Prostate gland (tissue), 2 donors: Measurements from ENCODE around the gene SOX1. TPM values are rescaled to one million over a fixed set of nuclear protein-coding genes. Genes with fewer than 3 reads are reported as not detected.

Experiments used
- DNase-seq: peaks from one replicate; pipeline ENCODE4 v3.0.0-alpha.2; 2019; ENCODE audit warnings: low spot score
- H3K27ac ChIP-seq, 2 donors: fragments of 200-600 bp; sonication (generic); 2 replicates each; pipeline ENCODE4 v1.5.1; 2017 to 2019
- H3K27me3 ChIP-seq: fragments of 200-600 bp; sonication (generic); replicated peaks from 2 replicates; pipeline ENCODE4 v1.5.1; 2019; ENCODE audit not compliant: insufficient read depth
- H3K36me3 ChIP-seq, 2 donors: fragments of 200-600 bp; sonication (generic); 1 replicate in 1 of 2; 2 replicates in 1 of 2; pipeline versions ENCODE4 v1.5.1 to v1.8.1; 2017 to 2019
- H3K4me1 ChIP-seq: fragments of 200-600 bp; sonication (generic); replicated peaks from 2 replicates; pipeline ENCODE4 v1.5.1; 2019
- H3K4me3 ChIP-seq, 2 donors: fragments of 200-600 bp; sonication (generic); 2 replicates each; pipeline ENCODE4 v1.5.1; 2017 to 2019
- H3K9me3 ChIP-seq: fragments of 200-600 bp; sonication (generic); 2 replicates; pipeline ENCODE4 v1.5.1; 2017
- POLR2A ChIP-seq: fragments of 450-650 bp; IDR thresholded peaks from one replicate; pipeline ENCODE4 v1.6.1; 2016; ENCODE audit warnings: antibody characterized with exemption, mild to moderate bottlenecking
- POLR2AphosphoS5 ChIP-seq: sonication (generic); formaldehyde crosslinking; IDR thresholded peaks from one replicate; pipeline ENCODE4 v1.6.1; 2017; ENCODE audit warnings: antibody characterized with exemption
- WGBS: methylation state at CpG from one replicate; pipeline ENCODE4 v1.1.5; 2018; 5-methylcytosine and 5-hydroxymethylcytosine counted together
- intact Hi-C: fragments of 100-400 bp; cut with DNase I; formaldehyde crosslinking; loops from one replicate; pipeline ENCODE4 v1.14.2; 2022
- small RNA-seq, 2 donors: library from RNA; depleted of rRNA; stranded (forward); fragments of <200 nt; gene quantifications; one replicate each; pipeline ENCODE3, GENCODE V24; 2016
- total RNA-seq, 2 donors: library from RNA; depleted of rRNA; stranded (reverse); fragments of >200 nt; gene quantifications; one replicate each; pipeline ENCODE4 v1.1.0, GENCODE V29; 2016
- TF ChIP-seq, protein P1 (sequence below), 4 experiments: fragments of 200-600 bp in 2 of 4; fragments of 450-650 bp in 2 of 4; sonication (generic) in 2 of 4; IDR thresholded peaks; 1 replicate in 3 of 4; 2 replicates in 1 of 4; pipeline ENCODE4 v1.5.1; 2016 to 2019; ENCODE audit warnings: antibody characterized with exemption in 4 of 4, mild to moderate bottlenecking in 2 of 4, moderate library complexity in 2 of 4

Gene SOX1
- total RNA-seq, 2 donors from 2014 or later: 4.4 TPM; not detected in 1

GRCh38 chr13:112119192-112120030 is 52.5 kb downstream of the SOX1 start:
- DNase-seq: no peak
- Histone ChIP-seq H3K9me3 (no peaks in the 10 kb centered on the region), H3K27me3 (peaks cover 12% of the 10 kb centered on the region)

DNA sequence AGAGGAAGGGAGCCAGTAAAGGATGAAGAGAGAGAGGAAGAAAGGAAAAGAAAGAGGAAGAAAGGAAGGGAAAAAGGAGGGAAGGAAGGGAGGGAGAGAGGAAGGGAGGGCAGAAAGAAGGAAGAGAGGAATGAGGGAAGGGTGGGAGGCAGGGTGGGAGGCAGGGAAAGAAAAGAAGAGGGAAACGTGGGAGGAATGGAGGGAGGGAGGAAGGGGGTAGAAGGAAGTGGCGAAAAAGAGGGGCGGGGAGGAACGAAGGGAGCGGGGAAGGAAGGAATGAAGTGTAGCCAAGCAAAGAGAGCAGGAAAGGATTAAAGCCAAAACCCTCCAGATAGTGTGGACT is 53.1 kb downstream of the SOX1 start:
- intact Hi-C loops: no loop called here
- Histone ChIP-seq H3K27ac (no peak overlapping the region), H3K27me3 (peaks cover 12% of the 10 kb centered on the region), H3K4me3 (no peak overlapping the region), H3K9me3 (no peaks in the 10 kb centered on the region), H3K36me3 (no peaks in the 10 kb centered on the region), H3K4me1 (no peaks in the 10 kb centered on the region)
- WGBS: 51% methylated on average over 5 of the region's 5 CpGs
- TF ChIP-seq POLR2AphosphoS5 (no peak), POLR2A (no peak)
- TF ChIP-seq, protein P1, sequence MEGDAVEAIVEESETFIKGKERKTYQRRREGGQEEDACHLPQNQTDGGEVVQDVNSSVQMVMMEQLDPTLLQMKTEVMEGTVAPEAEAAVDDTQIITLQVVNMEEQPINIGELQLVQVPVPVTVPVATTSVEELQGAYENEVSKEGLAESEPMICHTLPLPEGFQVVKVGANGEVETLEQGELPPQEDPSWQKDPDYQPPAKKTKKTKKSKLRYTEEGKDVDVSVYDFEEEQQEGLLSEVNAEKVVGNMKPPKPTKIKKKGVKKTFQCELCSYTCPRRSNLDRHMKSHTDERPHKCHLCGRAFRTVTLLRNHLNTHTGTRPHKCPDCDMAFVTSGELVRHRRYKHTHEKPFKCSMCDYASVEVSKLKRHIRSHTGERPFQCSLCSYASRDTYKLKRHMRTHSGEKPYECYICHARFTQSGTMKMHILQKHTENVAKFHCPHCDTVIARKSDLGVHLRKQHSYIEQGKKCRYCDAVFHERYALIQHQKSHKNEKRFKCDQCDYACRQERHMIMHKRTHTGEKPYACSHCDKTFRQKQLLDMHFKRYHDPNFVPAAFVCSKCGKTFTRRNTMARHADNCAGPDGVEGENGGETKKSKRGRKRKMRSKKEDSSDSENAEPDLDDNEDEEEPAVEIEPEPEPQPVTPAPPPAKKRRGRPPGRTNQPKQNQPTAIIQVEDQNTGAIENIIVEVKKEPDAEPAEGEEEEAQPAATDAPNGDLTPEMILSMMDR (IDR thresholded peaks at IDR 0.05): no peak
- no peak for DNase-seq

More at GRCh38 chr13:112119192-112120030, 52.5 kb downstream of the SOX1 start:
- TF ChIP-seq, protein P1 (IDR thresholded peaks at IDR 0.05): no peak
- TF ChIP-seq POLR2AphosphoS5 (no peak), POLR2A (no peak)
- Histone ChIP-seq H3K27ac (no peak overlapping the region), H3K4me1 (no peaks in the 10 kb centered on the region), H3K4me3 (no peak overlapping the region), H3K36me3 (no peaks in the 10 kb centered on the region)
- intact Hi-C loops: no loop called here
- WGBS: 92% methylated on average over 14 of the region's 14 CpGs

Small RNA genes within 50 kb of the gene (small RNA-seq; reads per million reads assigned to genes)
- gene RF00287: 0 to 0.09 reads per million in 2 donors
